OCI-M2 (cell line): ENCODE measurements around the gene PRSS12.
"Not testable (repeated sequence)": the region's sequence is repeated elsewhere in the genome, so short reads cannot be mapped to it uniquely, and the experiment has no call there.

ENCODE experiments used
- DNase-seq: peaks from one replicate; lab custom pipeline; 2025; ENCODE audit not compliant: unreplicated experiment; lab: John Stamatoyannopoulos, UW

PRSS12 gene

DNA sequence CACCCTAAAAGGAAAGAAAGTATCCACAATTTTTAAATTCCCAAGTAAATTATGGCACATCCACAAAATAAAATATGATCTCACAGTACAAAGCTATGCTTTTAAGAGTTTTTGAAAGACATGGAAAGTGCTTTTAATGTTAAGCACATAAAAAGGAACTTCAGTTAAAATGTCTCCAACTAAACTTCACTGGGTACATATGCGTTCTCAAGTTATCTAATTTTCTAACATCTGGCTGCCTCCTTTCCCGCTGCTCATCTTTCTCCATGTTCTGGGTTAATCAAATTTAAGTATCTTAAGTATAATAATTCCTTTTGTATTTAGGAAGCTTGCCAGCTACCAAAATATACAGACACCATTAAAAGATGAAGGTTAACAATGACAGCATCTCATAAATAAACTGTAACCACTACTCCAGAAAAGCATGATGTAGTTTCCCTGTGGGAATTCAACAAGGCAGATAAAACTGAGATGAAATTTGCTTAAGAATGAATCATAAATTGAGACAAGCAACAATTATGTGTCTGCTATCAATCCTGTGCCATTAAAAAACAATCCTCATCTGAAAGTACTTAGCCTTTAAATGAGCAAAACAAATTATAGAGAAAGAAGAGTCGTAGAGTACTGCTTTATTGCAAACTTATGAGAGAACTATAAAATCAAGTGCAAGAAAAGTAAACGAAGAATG, 25.1 kb downstream of the PRSS12 start:
- DNase-seq = no peak

DNA sequence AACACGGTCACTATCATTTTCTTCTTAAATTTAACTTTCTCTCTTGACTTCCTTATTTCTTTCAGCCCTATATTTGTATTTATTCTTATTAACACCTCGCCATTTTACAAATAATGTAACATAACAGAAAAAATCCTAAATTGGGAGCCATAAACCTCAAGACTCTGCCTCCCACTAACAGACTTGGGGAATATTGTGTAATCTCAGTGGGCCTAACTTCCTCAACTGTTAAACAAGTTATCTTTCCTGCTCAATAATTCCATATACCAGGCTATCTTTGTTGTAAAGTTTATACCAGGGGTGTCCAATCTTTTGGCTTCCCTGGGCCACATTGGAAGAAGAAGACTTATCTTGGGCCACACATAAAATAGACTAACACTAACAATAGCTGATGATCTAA, 26.2 kb downstream of the PRSS12 start:
- no peak for DNase-seq

DNA sequence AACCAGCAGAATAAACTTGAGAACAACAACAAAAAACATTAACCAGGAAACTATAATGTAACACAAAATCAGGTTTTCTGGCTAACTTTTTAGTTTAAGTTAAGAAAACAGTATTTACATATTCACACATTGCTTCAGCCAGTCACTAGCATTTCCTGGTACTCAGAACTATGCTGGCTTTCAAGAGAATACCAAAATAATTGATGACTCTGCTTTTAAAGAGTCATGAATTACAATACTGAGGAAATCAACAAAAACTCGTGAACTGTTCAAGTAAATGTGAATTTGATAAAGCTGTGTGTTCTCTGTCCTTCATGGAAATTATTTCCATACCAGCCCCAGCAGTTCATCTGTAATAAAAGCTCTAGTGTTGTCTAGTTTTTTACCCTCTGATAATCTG, 27.4 kb downstream of the PRSS12 start:
- DNase-seq = no peak

DNA sequence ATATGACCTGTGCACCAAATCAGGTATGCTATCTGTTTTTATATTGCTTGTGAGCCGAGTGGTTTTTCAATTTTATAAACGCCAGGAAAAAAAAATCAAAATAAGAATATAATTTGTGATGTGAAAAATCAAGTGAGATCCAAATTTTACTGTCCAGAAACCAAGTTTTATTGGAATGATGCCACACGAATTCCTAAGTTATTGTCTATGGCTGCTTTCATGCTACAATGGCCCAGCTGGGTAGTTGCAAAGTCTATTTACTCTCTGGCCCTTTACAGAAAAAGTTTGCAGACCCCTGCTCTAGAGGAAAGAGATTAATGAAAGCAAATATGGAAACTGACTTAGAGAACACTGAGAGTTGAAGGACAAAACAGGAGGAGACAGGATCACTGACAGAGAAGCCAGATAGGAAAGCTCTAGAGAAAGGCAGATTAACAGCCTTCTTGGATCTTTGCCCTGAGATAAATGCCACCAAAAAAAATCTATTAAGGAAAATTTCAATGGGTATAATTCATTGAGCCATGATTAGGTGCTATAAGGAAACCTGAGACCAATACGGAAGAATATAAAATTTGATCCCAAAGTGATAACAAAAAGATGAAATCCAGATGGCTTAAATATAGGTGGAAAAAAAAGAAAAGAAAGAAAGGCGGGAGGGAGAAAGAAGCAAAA, 29.8 kb downstream of the PRSS12 start:
- DNase-seq = no peak

DNA sequence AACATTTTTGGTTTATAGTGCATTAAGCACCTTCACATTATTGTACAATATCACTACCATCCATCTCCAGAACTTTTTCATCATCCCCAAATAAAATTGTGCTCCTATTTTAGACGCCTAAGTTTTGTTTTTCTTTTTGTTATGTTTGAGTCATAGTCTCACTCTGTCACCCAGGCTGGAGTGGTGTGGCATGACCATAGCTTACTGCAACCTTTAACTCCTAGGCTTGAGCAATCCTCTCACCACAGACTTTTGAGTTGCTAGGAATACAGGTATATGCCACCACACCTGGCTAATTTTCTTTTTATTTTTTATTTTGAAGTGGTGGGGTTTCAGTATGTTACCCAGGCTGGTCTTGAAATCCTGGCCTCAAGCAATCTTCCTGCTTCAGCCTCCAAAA, 33.9 kb downstream of the PRSS12 start:
- DNase-seq = no peak

DNA sequence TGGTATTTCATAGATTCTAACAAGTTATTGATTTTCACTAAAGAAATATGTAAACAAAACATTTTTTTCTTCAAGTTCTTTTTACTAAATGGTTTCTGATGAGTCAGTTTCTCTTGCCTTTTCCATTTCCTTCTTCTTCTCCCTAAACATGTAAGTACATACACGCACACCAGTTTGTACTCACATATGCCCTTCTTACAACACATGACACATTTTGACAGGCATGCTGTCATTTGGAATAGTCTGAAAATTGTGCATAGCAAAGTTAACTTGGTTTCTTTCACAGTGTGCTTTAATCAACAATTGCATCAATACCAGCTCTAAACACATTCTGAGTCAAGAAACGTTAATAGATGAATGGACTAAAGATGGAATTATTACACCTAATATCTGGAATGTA, 35.1 kb downstream of the PRSS12 start:
- no peak for DNase-seq

DNA sequence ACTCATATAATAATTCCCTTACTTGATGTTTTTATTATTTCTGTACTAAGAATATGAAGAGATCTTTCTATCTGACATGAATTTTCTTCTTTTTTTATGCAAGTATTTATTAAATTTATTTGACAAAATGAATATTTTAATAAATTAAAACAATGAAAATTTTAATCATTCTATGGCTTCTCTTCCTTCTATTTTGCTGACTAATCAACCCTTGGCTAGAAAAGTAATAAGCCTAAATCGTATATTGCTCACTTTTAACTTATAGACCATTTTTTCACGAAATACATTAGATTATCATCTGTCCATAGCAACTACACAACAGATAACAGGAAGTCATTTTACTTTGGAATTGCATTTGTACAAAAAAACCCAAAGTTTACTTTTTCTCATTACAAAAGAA, 38.6 kb downstream of the PRSS12 start:
- DNase-seq = no peak

DNA sequence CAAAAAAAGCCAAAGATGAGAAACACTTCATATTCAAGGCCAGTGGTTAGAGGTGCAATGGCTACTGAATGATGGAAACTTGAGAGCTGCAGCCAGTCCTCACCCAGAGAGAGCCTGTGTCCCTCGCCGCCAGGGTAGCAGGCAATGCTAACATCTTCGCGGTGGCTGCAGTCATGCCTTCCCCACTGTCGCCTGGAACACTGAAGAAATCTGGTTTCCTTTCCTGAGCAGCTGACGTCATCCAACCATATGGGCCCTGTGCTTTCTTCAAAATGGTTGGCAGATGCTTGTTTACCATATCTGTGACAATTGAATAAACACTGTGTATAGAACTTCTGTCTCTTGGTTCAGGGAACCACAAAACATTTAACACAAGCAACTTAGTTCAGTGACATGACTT, 39.7 kb downstream of the PRSS12 start:
- no peak for DNase-seq

DNA sequence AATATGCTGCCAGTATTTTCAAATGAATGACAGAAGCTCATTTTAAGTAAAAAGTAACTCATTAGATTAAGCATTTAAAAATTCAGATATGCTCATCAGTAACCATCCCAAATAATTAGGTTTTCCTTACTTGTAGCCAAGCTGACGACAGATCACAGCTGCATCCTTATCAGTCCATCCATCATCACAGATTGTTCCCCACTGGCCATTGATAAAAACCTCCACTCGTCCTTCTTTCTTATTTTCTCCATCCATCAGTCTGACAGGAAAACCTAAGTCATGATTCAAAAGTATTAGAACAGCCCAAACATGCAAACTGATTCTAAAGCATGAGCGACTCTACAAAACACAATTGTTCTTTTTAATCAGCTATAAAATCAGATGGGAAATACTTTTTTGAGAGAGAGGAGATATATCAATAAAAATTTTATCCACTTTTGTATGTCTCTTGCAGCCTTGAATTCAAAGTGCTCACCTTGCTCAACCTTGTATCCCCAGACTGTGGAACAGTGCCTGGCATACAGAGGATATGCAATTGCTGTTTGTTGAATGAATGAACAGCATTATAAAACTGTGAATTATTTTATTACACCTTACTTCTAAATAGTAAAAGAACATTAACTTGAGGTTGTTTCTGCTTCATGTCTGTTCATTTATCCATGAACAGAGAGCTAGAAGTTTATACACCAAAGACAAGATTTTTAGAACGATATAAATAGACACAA, 44.3 kb downstream of the PRSS12 start:
- DNase-seq = no peak

DNA sequence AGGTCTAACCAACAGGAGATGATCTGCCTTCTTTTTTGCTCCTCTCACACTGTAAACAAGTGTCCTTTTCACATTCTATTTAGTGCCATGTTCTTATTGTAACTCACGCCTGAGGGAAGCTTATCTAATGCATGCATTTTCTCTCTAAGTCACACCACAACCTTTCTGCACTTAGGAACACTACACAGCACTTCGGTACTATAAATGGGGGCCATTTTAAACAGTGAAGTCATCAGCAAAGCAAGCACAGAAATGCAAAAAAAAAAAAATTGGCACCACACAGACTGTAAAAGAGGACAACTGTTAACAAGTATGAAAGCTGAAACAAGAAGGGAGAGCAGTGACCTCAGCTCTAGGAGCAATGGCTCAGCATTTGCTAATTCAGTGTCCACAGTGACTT, 45.2 kb downstream of the PRSS12 start:
- no peak for DNase-seq

DNA sequence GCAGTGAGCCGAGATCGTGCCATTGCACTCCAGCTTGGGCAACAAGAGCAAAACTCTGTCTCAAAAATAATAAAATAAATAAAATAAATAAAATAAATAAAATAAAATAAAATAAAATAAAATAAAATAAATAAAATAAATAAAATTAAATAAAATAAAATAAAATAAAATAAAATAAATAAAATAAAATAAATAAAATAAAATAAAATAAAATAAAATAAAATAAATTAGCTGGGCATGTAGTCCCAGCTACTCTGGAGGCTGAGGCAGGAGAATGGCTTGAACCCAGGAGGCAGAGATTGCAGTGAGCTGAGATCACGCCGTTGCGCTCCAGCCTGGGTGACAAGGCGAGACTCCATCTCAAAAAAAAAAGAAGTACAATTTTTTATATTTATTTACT, 53.2 kb downstream of the PRSS12 start:
- not testable (repeated sequence) for DNase-seq

DNA sequence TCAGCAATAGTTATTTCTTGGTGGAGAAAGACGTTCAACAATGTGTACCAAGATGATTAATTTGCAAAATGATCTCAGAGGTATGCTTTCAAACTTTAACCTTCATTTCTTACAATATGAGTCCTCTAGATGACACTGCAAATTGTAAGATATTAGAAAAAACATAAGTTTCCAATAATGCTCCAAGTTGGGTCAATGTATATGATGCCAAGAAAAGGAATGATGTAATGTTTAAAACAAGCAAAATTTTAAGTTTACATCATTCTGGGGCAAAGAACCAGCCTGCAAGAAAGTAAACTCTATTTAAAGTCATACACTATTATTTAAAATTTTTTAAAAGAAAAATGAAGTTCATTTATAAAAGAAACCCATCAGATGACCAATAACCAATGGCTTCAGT, 56.1 kb downstream of the PRSS12 start:
- DNase-seq = no peak

DNA sequence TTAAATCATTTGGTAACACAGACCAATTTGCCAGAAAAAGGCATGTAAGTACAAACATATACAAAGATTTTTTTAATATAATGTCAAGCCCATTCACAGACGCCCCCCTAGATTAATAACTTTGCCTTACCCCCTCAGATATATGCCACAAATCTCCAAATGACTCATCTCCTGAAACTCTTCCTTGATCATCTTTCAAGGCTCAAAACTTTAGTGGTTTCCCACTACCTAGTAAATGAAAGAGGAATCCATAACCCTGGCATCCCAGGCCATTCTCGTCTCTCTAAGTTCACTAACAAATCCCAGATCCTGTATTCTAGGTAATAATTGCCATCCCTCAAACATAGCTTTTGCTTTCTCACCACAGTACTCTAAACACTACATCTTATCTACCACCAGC, 61.9 kb downstream of the PRSS12 start:
- DNase-seq = no peak

DNA sequence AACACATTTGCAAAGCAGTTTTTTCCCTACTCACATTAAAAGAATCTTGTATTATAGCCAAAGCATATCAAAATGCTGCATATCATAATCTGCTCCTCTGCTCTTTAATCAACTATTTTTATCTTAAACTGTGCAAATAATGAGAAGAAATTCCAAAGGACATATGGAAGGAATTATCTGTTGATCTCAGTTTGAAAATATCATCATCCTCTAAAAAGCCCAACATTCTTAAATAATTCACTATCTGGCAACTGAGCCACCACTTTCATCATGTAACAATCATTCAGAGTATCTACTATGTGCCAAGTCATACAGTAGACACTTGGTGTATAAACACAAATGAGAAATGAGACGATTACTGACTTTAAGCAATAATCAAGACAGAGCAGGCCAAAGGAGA, 63.0 kb downstream of the PRSS12 start:
- no peak for DNase-seq

DNA sequence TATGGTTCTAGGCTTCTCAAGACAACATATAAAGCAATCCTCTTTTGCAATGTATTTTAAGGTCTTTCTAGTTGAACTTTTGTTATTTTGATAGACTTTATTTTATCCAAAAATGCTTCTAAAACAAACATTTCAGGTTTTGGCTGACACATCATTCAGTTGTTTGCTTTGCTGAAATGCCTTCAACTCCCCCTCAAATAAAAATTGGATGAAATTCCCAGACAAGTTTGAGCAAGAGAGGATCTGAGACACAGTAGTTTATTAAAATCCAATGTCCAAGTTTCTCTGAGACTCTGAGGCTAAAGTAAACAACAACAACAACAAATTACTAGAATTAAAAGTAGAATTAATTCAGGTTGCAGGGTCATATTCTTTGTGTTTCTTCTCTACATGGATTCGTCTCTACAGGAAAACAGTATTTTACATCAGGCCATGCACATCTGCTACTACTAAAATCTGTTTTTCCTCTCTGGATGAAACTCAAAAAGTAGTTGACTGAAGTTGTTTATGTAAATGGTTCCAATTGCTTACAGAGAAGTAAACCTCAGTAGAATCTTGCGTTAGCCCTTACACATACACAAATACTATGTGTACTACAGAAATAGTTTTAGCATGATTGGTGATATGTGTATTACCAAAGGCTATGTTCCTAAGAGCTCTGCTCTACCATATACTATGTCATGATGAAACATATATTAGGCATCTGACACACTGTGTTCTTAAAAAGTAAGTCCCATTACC, 64.9 kb downstream of the PRSS12 start:
- no peak for DNase-seq

DNA sequence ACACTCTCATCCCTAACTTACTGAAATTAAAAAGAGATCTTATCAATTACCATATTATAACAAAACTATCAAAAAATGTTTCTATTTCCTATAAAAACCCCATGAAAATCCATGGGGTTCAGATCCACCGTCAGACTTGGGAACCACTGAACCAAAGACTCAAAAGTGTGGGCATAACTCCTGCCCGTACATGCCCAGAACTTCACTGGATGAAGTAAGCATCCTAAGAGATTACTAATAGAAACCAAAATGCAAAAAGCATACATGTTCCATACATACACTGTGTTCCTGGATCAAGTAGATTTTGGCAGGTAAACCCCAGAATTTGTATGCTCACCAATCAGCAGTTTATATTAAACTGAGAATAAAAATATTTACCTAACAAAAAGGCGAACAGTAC, 66.1 kb downstream of the PRSS12 start:
- no peak for DNase-seq

DNA sequence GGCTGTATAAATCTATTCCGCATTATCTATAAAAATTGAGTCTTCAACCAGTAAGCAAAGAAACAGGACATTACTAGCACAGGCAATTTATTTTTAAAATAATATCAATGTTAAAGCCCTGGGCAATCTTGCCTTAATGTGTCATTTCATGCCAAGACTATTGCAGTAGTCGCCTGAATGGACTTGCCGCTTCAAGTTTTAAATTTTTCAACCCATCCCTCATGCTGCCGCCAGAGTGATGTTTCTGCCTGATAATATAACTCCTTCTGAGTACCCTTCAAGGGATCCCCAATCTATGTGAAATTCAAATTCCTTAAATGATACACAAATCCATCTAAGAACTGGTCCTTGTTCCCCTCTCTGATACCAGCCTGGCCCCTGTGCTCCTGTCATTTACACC, 66.9 kb downstream of the PRSS12 start:
- no peak for DNase-seq

DNA sequence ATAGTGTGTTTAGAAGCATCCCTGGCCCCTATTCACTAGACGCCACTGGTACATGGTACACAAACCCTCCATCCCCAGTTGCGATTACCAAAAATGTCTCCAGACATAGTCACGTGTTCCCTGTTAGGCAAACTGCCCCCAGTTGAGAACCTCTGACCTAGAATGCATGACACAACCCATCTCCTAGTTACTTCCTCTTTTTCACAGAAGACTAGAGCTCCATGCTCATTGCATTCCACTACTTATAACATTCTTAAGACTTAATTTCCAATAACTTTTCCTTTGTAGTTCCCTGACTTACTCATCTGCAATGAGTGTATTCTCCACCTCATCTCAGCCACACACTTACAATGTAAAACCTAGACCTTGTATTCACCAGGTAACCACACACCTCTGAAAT, 68.6 kb downstream of the PRSS12 start:
- DNase-seq = no peak

DNA sequence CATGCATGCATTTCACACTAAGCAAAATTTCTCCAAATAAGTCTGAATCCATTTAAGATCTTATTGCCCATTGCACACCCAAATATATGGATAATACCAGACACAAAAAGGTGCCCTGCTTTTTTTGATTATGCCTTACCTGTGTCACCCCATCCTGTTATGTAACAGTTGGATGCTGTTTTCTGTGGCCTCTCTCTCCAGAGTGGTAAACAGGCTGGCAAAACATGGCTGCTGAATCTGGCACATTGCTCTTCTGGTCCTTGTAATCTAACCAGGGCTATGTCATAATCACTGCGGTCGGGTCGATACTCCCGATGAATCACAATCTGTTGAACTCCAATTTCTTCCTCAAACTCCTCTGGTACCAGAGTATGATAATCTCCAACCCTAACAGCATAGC, 70.1 kb downstream of the PRSS12 start:
- DNase-seq = no peak

DNA sequence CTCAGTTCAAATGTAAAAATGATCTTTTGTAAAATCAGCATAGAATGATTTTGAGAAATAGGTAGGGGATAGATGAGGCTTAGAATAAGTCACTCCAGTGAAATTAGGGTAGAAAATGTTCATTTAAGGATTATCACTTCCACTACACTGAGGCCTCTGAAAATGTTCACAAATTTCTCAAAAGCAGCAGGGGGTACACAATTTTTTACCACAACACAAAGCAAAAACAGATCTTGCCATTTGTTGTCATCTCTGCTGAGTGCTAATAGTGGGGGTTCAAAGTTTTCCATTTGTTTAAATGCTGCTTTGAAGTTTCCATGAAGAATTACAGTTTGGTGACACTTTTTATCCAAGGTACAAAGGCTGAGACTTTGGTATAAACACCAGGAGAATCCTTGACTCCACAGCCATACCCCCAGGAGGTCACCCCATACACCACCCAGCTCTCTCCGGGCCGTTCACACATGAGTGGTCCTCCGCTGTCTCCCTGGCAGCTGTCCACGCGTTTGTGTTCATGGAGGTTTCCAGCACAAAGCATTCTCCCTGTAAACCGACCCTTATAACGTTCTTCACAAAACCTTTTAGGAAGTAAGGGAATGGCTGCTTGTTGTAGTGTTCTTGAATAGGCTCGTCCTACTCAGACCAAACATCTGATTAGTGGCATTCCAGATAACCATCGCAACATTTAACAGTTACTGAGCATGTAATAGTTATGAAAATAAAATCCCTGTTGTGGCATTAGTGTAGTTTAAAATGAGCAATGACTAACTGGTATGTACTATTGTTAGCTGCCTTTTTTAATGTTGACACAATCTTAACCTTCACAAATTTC, 71.0 kb downstream of the PRSS12 start:
- no peak for DNase-seq
